HG03039 (cell line): Measurements from ENCODE around the gene ZNF385C.

Experiments used
- ATAC-seq: cut with Tn5 transposase; IDR thresholded peaks from one replicate; pipeline ENCODE4 v1.9.1; 2021; ENCODE audit warnings: mild to moderate bottlenecking, moderate library complexity; ENCODE audit not compliant: unreplicated experiment

The ZNF385C gene

DNA sequence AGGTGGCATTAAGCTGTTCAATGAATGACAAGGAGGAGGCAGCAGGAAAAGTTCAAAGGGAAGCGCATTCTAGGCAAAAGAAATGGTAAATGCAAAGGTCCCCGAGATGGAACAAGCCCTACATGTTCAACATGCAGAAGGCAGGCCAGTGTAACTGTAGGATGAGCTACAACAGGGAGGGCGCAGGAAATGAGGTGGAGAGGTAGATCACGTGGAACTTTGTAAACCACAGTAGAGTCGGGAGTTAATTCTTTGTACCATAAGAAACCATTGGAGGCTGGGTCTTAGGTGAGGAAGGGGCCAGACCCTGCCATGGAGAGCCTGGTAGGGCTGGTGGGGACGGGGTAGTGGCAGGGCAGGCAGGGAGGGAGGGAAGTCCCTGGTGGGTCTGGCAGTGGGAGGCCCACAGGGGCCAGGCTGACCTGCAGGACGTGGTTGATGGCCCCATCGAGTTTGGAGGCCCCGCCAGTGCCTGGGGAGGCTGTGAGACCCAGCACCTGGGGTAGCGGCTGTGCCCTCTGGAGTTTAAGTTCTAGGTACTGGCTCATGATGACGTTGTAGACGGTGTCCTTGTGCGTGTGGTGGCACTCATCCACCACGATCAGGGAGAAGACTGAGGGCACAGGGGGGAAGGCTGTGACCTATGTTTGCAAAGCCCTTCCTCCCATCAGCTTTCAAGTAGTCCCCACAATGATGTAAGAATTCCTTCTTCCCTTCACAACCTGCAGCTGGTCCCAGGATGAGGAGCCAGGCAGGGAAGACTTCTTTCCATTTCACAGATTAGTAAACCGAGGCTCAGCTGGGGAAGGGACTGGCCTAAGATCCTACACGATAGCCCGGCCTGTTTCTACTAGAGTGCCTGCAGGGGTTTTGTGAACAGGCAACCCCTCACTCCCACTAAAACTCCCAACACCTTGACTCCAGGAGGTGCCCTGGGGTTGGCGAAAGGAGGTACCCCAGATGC lies 12.3 kb upstream of the ZNF385C start:
- ATAC-seq = no peak

GRCh38 chr17:42109086-42109485 lies 10.8 kb upstream of the ZNF385C start:
- ATAC-seq = no peak

DNA sequence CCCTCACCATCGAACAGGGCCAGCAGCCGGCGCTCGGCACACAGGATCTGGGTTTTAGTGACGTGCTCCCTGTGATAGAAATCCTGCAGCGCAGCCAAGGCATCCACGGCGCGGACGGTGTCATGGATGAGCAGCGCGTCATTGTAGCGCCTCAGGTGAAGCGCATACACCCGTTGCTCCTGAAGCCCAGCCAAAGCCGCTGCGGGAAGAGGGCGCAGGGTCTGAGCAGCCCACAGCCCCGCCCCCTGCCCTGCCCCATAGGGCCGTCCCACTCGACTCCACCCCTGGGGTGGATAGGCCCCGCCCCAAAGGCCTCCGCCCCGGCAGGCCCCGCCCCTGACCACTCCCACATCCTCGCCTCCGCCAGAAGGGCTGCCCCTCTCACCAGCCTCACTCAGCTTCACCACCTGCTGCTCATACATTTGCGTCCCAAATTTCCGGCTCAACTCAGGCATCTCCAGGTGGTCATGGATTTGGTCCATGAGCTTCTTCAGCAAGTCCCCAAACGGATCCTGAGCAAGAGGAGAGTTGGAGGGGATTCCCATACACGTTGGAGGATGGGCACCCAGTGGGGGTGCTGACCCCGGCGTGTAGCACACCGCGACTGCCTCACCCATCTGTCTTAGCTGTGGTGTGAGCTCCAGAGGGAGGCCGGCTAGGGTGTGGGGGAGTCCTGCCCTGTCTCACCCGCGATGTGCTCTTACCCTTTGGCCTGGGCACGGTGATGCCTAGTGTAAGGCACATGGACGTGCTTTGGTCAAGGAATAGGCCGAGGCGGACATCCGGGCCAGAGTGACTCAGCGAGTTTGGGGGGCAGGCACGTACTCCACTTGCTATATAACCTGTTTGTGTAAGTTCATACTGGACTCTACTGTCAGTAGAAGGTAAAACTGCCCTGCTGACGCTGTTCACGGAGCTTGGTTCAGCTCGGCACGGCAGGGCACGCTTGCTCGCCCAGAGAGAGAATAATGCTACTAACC lies 9.6 kb upstream of the ZNF385C start:
- ATAC-seq = peak; percentile 63

- ATAC-seq = no peak
These were observed 8.9 kb upstream of the ZNF385C start for GRCh38 chr17:42107124-42107523.

- no peak for ATAC-seq
These were observed 7.7 kb upstream of the ZNF385C start for GRCh38 chr17:42106009-42106408.

DNA sequence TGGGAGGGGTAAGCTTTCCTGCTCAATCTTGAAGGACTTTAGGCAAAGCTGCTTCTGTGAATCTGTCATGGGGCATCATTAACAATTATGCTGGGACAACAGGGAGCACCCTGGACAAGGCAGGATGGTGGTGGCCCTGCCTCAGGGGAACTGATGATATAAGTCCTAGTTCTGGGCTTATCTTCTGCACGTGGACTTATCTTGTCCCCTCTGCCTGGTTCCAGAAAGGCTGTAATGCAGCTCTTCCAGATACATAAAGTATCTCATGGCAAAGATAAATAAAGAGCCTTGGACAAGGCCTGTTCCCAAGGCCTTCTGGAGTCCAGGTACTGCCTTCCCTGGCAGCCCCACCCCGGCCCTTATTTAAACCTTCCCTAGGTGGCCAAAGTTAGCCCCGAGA lies 6.0 kb upstream of the ZNF385C start:
- no peak for ATAC-seq

DNA sequence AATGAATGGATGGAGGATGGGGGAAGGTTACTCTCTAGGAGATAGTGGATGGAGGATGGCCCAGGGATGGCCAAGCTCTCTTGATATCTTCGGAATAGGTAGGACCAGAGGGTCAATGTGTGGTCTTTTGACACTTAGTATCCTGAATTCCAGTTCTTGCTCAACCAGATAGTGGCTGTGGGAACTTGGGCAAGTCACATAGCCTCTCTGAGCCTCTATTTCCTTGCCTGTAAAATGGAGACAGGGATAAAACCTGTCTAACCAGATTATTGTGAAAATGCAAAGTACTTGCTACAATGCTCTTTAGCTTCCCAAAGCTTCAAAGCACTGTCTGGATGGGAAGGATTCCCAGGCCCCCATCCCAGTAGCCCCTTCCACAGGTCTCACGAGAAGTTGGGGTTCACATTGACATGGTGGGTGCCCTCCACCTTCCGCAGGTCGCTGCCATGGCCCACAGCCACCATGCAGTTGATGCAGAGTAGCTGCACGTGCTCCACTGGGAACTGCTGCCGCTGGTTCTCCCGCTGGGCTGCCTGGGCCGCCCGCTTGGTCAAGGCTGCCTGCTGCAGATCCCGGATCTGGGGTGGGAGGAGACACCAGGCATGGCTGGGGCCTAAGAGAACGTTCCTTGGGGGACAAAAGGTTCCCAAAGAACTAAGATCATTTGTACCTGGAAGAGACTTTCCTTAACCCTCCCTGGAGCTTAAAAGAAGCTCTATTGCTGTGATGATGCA lies 5.1 kb upstream of the ZNF385C start:
- no peak for ATAC-seq

- ATAC-seq = no peak
These were observed 3.4 kb upstream of the ZNF385C start for GRCh38 chr17:42101513-42102292.

DNA sequence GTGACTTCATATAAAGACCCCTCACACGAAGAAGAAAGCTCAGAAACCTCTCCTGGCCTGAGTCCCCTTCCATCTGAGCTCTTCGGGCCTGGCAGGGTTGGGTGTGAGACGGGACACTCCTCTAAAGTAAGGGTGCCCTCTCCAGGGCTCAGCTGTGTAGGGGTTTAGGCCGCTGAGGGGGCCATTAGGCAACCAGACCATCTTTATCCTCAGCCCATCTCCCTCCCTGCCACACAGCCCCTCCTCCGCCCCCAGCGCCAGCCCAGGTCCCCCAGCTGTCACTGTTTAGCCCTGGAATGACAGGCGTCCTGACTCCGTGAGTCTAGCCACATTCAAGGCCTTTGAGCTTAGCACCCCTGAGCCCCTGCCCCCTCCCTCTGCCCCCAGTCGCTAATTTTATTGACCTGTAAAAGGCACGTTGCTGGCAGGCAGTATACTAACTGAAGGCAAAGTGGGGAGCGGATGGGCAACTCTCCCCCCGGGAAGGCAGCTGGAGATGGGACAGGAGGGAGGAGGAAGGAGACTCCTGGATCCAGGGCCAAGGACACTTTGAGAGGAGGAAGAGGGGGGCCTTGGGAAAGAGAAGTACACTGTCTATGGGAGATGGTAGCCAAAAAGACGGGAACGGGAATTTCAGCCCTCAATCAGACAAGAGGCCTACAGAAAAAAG lies 592 bp upstream of the ZNF385C start:
- no peak for ATAC-seq

DNA sequence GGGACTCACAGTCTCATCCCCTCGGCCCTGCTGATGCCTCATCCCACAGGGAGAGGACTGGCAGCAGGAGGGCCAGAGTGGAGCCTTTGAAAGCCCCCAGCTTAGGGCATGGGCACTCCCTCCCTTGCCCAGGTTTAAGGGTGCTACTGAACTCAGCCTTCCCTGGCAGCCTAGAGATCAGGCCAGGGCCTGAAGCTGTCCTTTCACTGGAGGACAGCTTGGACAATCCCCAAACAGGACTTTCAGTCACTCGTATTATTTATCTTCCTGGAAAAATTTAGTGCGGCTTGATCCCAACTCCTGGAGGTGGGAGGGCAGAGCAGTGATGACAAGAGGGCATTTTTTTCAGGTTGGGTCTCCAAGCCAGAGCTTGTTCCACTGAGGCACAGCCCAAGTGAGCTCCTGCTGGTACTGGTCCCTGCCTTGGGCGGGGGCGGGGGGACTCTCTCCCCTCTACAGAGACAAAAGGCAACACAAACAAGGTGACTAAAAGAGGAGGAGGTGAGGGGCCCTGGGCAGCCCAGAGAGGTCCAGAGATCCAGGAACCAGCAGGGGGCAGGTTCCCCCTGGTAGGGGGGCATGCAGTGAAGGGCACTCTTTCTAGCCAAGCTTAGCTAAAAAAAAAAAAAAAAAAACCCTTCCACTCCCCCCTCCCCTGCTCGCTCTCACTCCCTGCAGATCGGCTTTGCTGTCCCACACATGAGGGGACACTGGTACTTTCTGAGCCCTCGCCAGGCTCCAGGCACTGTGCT lies 1.7 kb downstream of the ZNF385C start:
- no peak for ATAC-seq

DNA sequence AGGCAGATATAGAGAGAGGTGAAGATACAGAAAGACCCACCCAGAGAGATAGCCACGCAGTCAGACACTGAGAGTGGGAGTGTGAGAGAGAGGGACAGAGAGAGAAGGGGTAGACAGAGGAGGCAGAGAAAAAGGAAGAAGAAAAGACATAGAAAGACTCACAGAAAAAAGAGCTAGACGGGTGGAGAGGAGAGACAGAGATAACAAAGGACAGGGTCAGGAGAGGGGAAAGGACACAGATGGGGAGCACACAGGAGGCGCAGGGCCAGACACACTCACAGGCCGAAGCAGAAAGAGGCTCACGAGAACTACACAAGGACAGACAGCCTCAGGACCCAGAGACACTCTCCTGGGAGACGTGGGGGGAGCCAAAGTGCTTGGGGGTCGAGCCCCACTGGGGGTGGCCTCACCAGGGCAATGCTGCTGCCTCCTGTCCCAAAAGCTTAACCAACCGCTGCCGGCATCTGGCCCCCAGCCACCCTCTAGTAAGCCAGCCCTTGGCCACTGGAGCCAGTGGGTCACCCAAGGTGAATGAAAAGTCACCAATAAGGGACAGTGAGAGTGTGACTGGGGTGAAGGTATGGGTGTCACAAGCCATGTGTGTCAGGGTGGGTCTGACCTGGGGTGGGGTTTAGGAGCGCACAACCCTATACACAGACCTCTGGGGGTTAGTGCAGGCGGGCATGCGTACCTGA lies 3.8 kb downstream of the ZNF385C start:
- ATAC-seq = no peak

DNA sequence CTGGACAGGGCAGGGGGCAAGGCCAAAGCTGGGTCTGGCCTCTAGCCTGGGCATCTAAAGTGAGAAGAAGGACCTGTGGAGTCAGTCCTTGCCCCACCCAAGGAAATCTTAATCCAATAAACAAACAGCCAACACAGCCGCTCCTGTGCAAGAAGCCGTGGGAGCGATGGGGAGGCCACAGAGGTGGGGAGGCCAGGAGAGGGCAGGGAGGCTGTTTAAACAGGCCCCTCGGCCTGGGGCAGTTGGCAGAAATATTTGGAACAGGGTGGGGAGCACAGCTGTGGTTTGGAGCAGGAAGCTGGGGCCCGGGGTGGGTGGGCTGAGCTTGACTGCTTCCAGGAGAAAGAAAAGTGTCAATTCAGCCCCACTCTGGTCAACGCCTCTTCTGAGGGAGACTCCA lies 5.3 kb downstream of the ZNF385C start:
- ATAC-seq = no peak

- no peak for ATAC-seq
These were observed 7.1 kb downstream of the ZNF385C start for GRCh38 chr17:42090964-42091790.

GRCh38 chr17:42088736-42089135 lies 9.5 kb downstream of the ZNF385C start:
- ATAC-seq = no peak

GRCh38 chr17:42087736-42088705 lies 10.3 kb downstream of the ZNF385C start:
- ATAC-seq = no peak

GRCh38 chr17:42087042-42087701 lies 11.1 kb downstream of the ZNF385C start:
- no peak for ATAC-seq
